K562 (cell line): ENCODE data around the gene BORCS8. TPM values are rescaled to one million over a fixed set of nuclear protein-coding genes. Genes with fewer than 3 reads are reported as not detected.

ENCODE experiments used
- ATAC-seq: fragments of 200-7000 bp; cut with Tn5 transposase; 3 replicates; pipeline ENCODE4 v1.9.1; 2020; ENCODE audit warnings: moderate library complexity
- BruUV-seq: library from RNA; stranded (reverse); fragments of 400-500 nt; replicated peaks from 2 replicates; lab custom pipeline; 2021; lab: Mats Ljungman, UMichigan
- CTCF ChIA-PET: fragments of 300-600 bp; formaldehyde crosslinking; extraction: SDS; loops from one replicate; lab custom pipeline; 2021; ENCODE audit warnings: low intra/inter-chr PET ratio; lab: Yijun Ruan, JAX
- POLR2A ChIA-PET: fragments of 300-600, 350-650 bp; sonication (Branson Sonifier 250); formaldehyde crosslinking; extraction: SDS; loops from one replicate; lab custom pipeline; 2021; ENCODE audit warnings: antibody characterized with exemption, inconsistent platforms; lab: Yijun Ruan, JAX
- DNase-seq, 4 experiments: peaks; one replicate each; pipeline versions ENCODE4 v3.0.0 to v3.0.0-alpha.2; 2011 to 2018; ENCODE audit warnings: low spot score in 3 of 4, mixed read lengths in 3 of 4; ENCODE audit errors: extremely low read depth in 1 of 4
- FAIRE-seq: peaks from 2 replicates; lab custom pipeline; 2011; peaks lifted over from hg19 to GRCh38; lab: Jason Lieb, UNC
- H2AFZ ChIP-seq: 2 replicates; pipeline ENCODE4 v1.6.0; 2011; ENCODE audit warnings: low read depth, low read length, control low read depth, inconsistent platforms
- H3K27ac ChIP-seq: fragments of 200-600 bp; 3 replicates; pipeline ENCODE4 v1.8.0; 2011; ENCODE audit warnings: low read depth, mild to moderate bottlenecking, control low read depth, inconsistent platforms, low read length, moderate library complexity, mixed read lengths; ENCODE audit errors: extremely low read depth
- H3K27me3 ChIP-seq, 2 experiments: fragments of 300-600 bp in 1 of 2; 2 replicates in 1 of 2; 3 replicates in 1 of 2; pipeline versions ENCODE4 v1.6.0 to v1.8.0; 2011; ENCODE audit warnings: inconsistent platforms in 2 of 2, low read length in 2 of 2, mild to moderate bottlenecking in 1 of 2, mixed read lengths in 1 of 2, moderate library complexity in 1 of 2; ENCODE audit not compliant: control insufficient read depth in 2 of 2, insufficient read depth in 2 of 2
- H3K36me3 ChIP-seq: fragments of 300-600 bp; 3 replicates; pipeline ENCODE4 v1.8.0; 2011; ENCODE audit warnings: mild to moderate bottlenecking, low read length, inconsistent platforms; ENCODE audit not compliant: control insufficient read depth, insufficient read depth
- H3K4me1 ChIP-seq, 2 experiments: fragments of 200-600 bp in 1 of 2; replicated peaks in 1 of 2; 2 replicates in 1 of 2; 3 replicates in 1 of 2; pipeline versions ENCODE4 v1.5.1 to v1.8.0; 2011; ENCODE audit warnings: inconsistent platforms in 2 of 2, low read length in 2 of 2, mild to moderate bottlenecking in 1 of 2, mixed read lengths in 1 of 2, moderate library complexity in 1 of 2; ENCODE audit not compliant: control insufficient read depth in 2 of 2, insufficient read depth in 2 of 2
- H3K4me2 ChIP-seq: 2 replicates; pipeline ENCODE4 v1.6.1; 2011; ENCODE audit warnings: low read length, control low read depth, inconsistent platforms, mixed read lengths; ENCODE audit not compliant: insufficient read depth
- H3K4me3 ChIP-seq: fragments of 200-600 bp; sonication (generic), shearing (Covaris generic); 2 replicates; pipeline ENCODE4 v1.5.1; 2016; ENCODE audit warnings: control low read depth, inconsistent platforms
- H3K79me2 ChIP-seq: fragments of 200-600 bp; 3 replicates; pipeline ENCODE4 v1.8.0; 2011; ENCODE audit warnings: low read length, inconsistent platforms; ENCODE audit not compliant: control insufficient read depth, insufficient read depth
- H3K9ac ChIP-seq, 2 experiments: 2 replicates each; pipeline versions ENCODE4 v1.6.0 to v1.6.1; 2011; ENCODE audit warnings: low read depth in 2 of 2, low read length in 2 of 2, control low read depth in 1 of 2, inconsistent platforms in 1 of 2, mild to moderate bottlenecking in 1 of 2, mixed read lengths in 1 of 2; ENCODE audit not compliant: insufficient read depth in 1 of 2
- H3K9me1 ChIP-seq: one replicate; pipeline ENCODE4 v1.6.0; 2011; ENCODE audit warnings: inconsistent platforms, mild to moderate bottlenecking, low read length, moderate library complexity; ENCODE audit not compliant: control insufficient read depth, insufficient read depth
- H3K9me3 ChIP-seq: replicated peaks from 2 replicates; pipeline ENCODE4 v1.5.1; 2011; ENCODE audit warnings: low read depth, low read length, inconsistent platforms; ENCODE audit not compliant: control insufficient read depth, insufficient read depth
- H4K20me1 ChIP-seq: replicated peaks from 2 replicates; pipeline ENCODE4 v1.6.1; 2011; ENCODE audit warnings: low read length, inconsistent platforms, mixed read lengths; ENCODE audit not compliant: control insufficient read depth, insufficient read depth
- BMI1 ChIP-seq: fragments of 150-350 bp; IDR thresholded peaks from 2 replicates; pipeline ENCODE4 v1.6.1; 2014; ENCODE audit warnings: low read length
- CBX2 ChIP-seq: fragments of 200-600 bp; sonication (generic); IDR thresholded peaks from one replicate; pipeline ENCODE4 v1.6.1; 2012; ENCODE audit warnings: mild to moderate bottlenecking, low read length, inconsistent platforms; ENCODE audit not compliant: insufficient read depth, poor library complexity, severe bottlenecking
- CBX5 ChIP-seq: IDR thresholded peaks from 2 replicates; pipeline ENCODE4 v1.6.1; 2014; ENCODE audit warnings: low read depth, borderline replicate concordance
- CEBPG ChIP-seq, 3 experiments: fragments of 200-800 bp in 1 of 3; sonication (Bioruptor generic) in 1 of 3; sonication (generic) in 1 of 3; formaldehyde crosslinking in 1 of 3; IDR thresholded peaks in 2 of 3; conservative IDR thresholded peaks in 1 of 3; 2 replicates each; pipeline versions ENCODE4 v1.6.1 to v1.8.0; 2016 to 2022; ENCODE audit warnings: missing compliant biosample characterization in 2 of 3, missing genetic modification characterization in 2 of 3, mild to moderate bottlenecking in 1 of 3, missing genetic modification reagents in 1 of 3
- CEBPZ ChIP-seq: fragments of 150-350 bp; IDR thresholded peaks from 2 replicates; pipeline ENCODE4 v1.6.1; 2014; ENCODE audit warnings: low read depth, mild to moderate bottlenecking, low read length, borderline replicate concordance
- E2F6 ChIP-seq, 2 experiments: IDR thresholded peaks; 2 replicates each; pipeline ENCODE4 v1.6.1; 2011; ENCODE audit warnings: borderline replicate concordance in 1 of 2, control low read depth in 1 of 2, low read depth in 1 of 2, low read length in 1 of 2, mild to moderate bottlenecking in 1 of 2, mixed read lengths in 1 of 2, moderate library complexity in 1 of 2; ENCODE audit not compliant: insufficient read depth in 1 of 2, insufficient read length in 1 of 2, poor library complexity in 1 of 2, severe bottlenecking in 1 of 2; ENCODE audit errors: extremely low read depth in 1 of 2
- FOXK1 ChIP-seq: sonication (generic); formaldehyde crosslinking; IDR thresholded peaks from 2 replicates; pipeline ENCODE4 v1.8.0; 2022; ENCODE audit warnings: missing genetic modification reagents, mild to moderate bottlenecking, borderline replicate concordance
- KHSRP ChIP-seq: fragments of 450-650 bp; IDR thresholded peaks from 2 replicates; pipeline ENCODE4 v1.6.1; 2017
- MBD2 ChIP-seq: sonication (generic); IDR thresholded peaks from 2 replicates; pipeline ENCODE4 v1.6.1; 2016; ENCODE audit warnings: low read depth, borderline replicate concordance
- RB1 ChIP-seq: fragments of 450-650 bp; IDR thresholded peaks from 2 replicates; pipeline ENCODE4 v1.6.1; 2017; ENCODE audit warnings: low read depth, mild to moderate bottlenecking
- RBM17 ChIP-seq: fragments of 200-400 bp; formaldehyde crosslinking; IDR thresholded peaks from 2 replicates; pipeline ENCODE4 v1.6.1; 2017; ENCODE audit warnings: low read depth, mild to moderate bottlenecking, low read length, borderline replicate concordance
- RFX5 ChIP-seq: IDR thresholded peaks from 2 replicates; pipeline ENCODE4 v1.6.1; 2011; ENCODE audit warnings: low read depth, mild to moderate bottlenecking, improper control_type of control experiment, low read length
- SRSF9 ChIP-seq: fragments of 200-400 bp; formaldehyde crosslinking; IDR thresholded peaks from 2 replicates; pipeline ENCODE4 v1.6.1; 2017; ENCODE audit warnings: low read depth, low read length, borderline replicate concordance
- U2AF1 ChIP-seq: fragments of 200-400 bp; formaldehyde crosslinking; optimal IDR thresholded peaks from 2 replicates; pipeline ENCODE3; 2017; ENCODE audit warnings: mild to moderate bottlenecking, low read depth, low read length, moderate library complexity
- ZNF311 ChIP-seq: fragments of 250-450 bp; sonication (Bioruptor Pico); IDR thresholded peaks from 2 replicates; pipeline ENCODE4 v1.4.0; 2020; ENCODE audit warnings: mild to moderate bottlenecking, moderate library complexity
- ZNF449 ChIP-seq: fragments of 250-450 bp; sonication (Bioruptor Pico); IDR thresholded peaks from 2 replicates; pipeline ENCODE4 v1.8.0; 2022; ENCODE audit warnings: moderate library complexity, mild to moderate bottlenecking, inconsistent platforms
- WGBS: fragments of 100-300 bp; shearing (Covaris generic); methylation state at CpG from one replicate; pipeline ENCODE4 v1.1.6; 2016; ENCODE audit warnings: low coverage, mixed read lengths; ENCODE audit not compliant: insufficient coverage; ENCODE audit errors: missing lambda C conversion rate; 5-methylcytosine and 5-hydroxymethylcytosine counted together
- in situ Hi-C: fragments of 300-500 bp; cut with MboI; formaldehyde crosslinking; loops from 4 replicates; pipeline ENCODE4 v1.15.0; 2018; ENCODE audit warnings: inconsistent platforms, mixed read lengths
- intact Hi-C: fragments of 100-400 bp; cut with micrococcal nuclease; formaldehyde crosslinking; loops from 2 replicates; pipeline ENCODE4 v1.14.2; 2022
- polyA plus RNA-seq, 8 experiments: library from polyadenylated mRNA; depleted of rRNA in 4 of 8; stranded (reverse) in 5 of 8; unstranded in 3 of 8; fragments of >200 nt; fragmentation: Nextera tagmentation in 2 of 8; fragmentation: Illumina TruSeq in 1 of 8; extraction: Ambion mirVana in 2 of 8; extraction: Trizol in 1 of 8; gene quantifications; 2 replicates each; pipeline versions ENCODE4 v1.2.1 to v1.2.3, GENCODE V29; 2011 to 2014; ENCODE audit warnings: inconsistent platforms in 1 of 8, missing spikeins in 1 of 8
- total RNA-seq, 7 experiments: library from RNA; depleted of rRNA in 6 of 7; stranded (reverse); fragments of >200 nt in 6 of 7; fragmentation: Illumina TruSeq in 2 of 7; extraction: Trizol in 2 of 7; gene quantifications; 2 replicates each; pipeline versions ENCODE4 v1.2.1 to v1.2.3, GENCODE V29; 2011 to 2021; ENCODE audit warnings: low replicate concordance in 1 of 7

Gene BORCS8
- total and polyA plus RNA-seq, 9 of the 15 experiments (the other 6 are each of a cell fraction or from before 2014, with no cell fraction given) = 4.6 to 33.6 (median 16.3) TPM

GRCh38 chr19:19160461-19161035, 31.4 kb downstream of the BORCS8 start:
- Histone ChIP-seq H3K9me3 (no peaks in the 10 kb centered on the region), H3K79me2 (no peaks in the 10 kb centered on the region), H3K9ac (no peak overlapping the region), H3K36me3 (no peaks in the 10 kb centered on the region), H3K9me1 (no peaks in the 10 kb centered on the region), H3K27ac (no peak overlapping the region), H4K20me1 (no peaks in the 10 kb centered on the region), H3K4me3 (no peak overlapping the region), H3K27me3 (no peaks in the 10 kb centered on the region), H3K4me2 (no peak overlapping the region), H3K4me1 (peaks cover 0 to 5% of the 10 kb centered on the region in 2 experiments; a peak in 1 of 5 replicates), H2AFZ (no peak overlapping the region)
- in situ Hi-C loops = no loop called here
- ChIA-PET POLR2A (interaction anchor here (0.6 to 1.4 kb wide), 2 partner anchors 8 to 9 kb away, joined by 3 to 5 read pairs; partner anchors contain the start of gene MEF2B), CTCF (no interaction called here)
- ATAC-seq (no peak), DNase-seq (no peak), FAIRE-seq (no peak)
- intact Hi-C loops = no loop called here
- no TSS peak for BruUV-seq
- TF ChIP-seq FOXK1 (CRISPR knock-in tag) (no peak), E2F6 (IDR thresholded peaks at IDR 0.05; ENCODE audit: borderline replicate concordance in 1 of 2, extremely low read depth in 1 of 2, insufficient read depth in 1 of 2, insufficient read length in 1 of 2, low read depth in 1 of 2, low read length in 1 of 2, poor library complexity in 1 of 2, severe bottlenecking in 1 of 2) (no peak), RB1 (no peak), KHSRP (no peak), MBD2 (no peak), ZNF311 (no peak), RBM17 (no peak), ZNF449 (CRISPR knock-in tag) (no peak), CEBPG (CRISPR knock-in tag; IDR thresholded peaks at IDR 0.05) (no peak), CEBPG (tag; conservative IDR thresholded peaks at IDR 0.05 in 1 of 2, IDR thresholded peaks at IDR 0.05 in 1 of 2) (no peak), RFX5 (no peak), U2AF1 (no peak), CBX2 (no peak), CBX5 (no peak), SRSF9 (no peak), BMI1 (no peak), CEBPZ (no peak)
- WGBS = 70% methylated on average over 17 of the region's 26 CpGs
